NCI-H82 treated with DMSO at 0.1 percent for 48 hours (cell line): ENCODE data around the gene LPCAT1.
"Not testable (repeated sequence)": the region's sequence is repeated elsewhere in the genome, so short reads cannot be mapped to it uniquely, and the experiment has no call there.

Source experiments
- DNase-seq: peaks from one replicate; lab custom pipeline; 2025; ENCODE audit not compliant: unreplicated experiment; lab: John Stamatoyannopoulos, UW

The LPCAT1 gene

DNA sequence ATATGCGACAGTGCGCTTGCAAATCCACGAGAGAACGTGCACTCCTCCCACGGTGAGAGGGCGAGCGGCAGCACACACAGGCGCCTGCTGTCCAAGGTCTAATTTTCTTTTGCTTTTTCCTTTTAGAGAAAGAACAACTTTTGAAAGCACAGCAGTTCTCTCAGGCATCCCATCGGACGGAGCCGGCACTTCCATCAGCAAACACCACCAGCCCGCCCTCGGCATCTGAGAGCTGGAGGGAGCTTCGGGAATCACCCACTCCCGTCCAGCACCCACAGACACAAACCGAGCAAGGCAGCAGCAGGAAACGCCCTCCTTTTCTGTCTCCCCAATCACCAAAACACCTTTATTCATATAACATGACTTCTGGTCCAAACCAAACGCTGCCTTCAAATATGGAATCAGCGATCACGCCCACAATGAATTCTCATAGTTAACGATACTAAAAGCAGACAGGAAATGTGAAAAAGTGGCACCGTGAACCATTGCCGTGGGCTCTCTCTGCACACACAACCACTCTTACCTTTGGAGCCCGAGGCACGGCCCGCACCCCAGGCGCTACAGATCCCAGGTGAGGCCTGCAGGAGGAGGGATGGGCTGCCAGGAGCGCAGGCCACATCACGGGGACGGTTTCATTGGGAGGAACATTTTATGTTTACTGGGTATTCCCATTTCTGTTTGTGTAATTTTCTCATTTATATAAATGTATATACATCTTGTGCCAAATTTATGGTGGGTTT is 14.2 kb downstream of the LPCAT1 start:
- no peak for DNase-seq

DNA sequence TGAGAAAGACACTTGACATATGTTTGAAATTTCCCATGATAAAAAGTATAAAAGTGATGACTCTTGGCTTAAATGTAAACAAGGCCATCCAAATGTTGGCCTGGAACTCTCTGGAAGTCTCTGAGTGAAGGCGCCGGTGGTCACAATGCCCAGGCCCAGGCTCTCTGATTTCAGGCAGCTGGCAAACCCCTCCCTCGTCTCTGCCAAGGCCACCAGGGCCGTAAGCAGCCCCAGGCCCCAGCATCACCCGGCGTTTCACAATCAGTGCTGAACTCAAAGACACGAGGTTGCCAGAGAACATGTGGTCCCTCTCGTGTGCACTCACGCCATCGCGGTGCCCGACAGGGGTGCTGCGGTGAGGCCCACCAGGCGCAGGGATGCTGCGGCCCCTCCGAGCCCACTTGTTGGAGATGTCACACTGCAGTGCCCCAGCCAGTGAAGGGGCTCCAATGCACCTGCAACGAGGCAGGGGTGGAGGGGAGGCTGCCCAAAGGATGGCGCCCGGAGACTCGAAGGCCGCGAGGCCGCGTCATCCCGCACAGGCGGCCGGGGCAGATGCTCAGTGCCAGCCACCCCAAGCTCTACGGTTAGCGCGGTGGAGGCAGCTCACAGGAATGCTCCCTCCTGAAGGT is 15.0 kb downstream of the LPCAT1 start:
- DNase-seq = no peak

DNA sequence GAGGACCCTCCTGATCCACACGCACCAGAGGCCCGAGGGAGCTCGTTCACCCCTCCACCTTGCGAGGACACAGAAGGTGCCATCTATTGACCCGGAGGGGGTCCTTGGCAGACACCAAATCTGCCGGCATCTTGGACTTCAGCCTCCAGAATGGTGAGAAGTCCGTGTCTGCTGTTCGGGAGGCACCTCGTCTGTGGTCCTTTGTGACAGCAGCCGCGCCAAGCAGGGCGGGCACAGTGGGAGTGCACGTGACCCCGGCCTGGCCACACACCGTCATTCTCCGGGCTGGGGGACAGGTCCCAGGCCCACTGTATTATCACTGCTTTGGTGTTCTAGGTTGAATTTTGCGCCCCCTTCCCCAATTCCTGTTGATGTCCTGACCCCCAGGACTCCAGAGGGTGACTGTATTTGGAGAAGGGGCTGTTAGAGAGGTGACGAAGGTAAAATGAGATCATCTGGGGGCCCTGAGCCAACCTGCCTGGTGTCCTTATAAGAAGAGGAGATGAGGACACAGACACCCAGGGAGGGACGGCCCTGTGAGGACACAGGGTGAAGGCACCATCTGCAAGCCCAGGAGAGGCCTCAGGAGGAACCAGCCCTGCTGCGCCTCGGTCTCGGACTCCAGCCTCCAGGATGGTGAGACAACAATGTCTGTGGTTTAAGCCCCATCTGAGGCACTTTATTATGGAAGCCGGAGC is 15.7 kb downstream of the LPCAT1 start:
- no peak for DNase-seq

- DNase-seq = no peak
These were observed 16.3 kb downstream of the LPCAT1 start for GRCh38 chr5:1507457-1507856.

DNA sequence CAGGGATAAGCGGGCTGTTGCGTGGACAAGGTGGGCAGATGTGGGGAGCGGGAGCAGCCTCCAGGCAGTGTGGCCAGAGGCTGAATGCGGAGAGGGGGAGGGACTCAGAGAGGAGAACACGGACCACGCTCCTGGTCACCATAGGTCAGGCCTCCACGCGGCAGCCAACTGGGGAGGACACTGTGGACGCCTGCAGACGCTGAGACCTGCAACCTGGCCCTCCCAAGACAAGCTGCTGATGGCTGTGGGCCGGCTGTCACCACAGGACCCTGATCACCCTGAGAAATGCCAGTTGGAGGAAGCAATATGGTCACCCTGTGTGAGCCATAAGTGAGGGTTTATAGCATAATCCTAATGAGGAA is 16.8 kb downstream of the LPCAT1 start:
- no peak for DNase-seq

GRCh38 chr5:1506242-1507013 is 17.3 kb downstream of the LPCAT1 start:
- DNase-seq = no peak

DNA sequence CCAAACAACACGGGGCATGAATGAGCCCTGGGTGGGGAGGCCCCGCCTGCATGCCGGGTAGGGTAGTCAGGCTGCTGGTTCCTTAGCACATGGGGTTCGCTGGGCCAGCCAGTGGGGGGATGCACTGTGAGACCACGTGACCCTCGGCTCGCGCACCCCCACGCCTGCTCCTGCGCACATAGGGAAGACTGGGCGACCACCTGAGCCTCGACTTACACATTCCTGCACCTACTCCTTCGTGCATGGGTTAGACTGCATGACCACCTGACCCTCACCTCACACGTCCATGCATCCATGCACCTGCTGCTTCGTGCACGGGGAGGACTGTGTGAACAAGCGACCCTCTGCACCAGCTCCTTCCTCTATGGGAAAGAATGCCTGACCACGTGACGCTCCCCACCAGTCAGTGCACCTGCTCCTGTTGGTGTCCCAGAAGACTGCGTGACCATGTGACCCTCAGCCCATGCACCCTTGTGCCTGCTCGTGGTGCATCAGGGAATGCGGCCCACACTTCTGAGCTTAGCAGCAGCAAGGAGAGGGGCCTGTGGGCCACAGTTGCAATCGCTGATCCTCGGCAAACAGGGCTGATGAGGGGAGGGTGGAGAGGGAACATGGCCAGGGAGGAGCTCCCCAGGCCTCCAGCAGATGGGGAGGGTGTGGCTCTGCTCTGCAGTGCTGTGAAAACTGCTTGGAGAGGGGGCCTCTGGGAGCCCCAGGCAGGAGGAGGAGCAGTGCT is 18.1 kb downstream of the LPCAT1 start:
- no peak for DNase-seq

DNA sequence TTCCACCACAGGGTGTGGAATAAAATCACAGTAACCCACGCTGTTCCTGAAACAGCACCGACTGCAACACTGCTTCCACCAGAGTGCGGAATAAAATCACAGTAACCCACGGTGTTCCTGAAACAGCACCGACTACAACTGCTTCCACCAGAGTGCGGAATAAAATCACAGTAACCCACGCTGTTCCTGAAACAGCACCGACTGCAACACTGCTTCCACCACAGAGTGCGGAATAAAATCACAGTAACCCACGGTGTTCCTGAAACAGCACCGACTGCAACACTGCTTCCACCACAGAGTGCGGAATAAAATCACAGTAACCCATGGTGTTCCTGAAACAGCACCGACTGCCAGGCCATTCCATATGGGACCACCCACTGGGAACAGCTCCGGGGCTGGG is 18.7 kb downstream of the LPCAT1 start:
- DNase-seq = not testable (repeated sequence)

DNA sequence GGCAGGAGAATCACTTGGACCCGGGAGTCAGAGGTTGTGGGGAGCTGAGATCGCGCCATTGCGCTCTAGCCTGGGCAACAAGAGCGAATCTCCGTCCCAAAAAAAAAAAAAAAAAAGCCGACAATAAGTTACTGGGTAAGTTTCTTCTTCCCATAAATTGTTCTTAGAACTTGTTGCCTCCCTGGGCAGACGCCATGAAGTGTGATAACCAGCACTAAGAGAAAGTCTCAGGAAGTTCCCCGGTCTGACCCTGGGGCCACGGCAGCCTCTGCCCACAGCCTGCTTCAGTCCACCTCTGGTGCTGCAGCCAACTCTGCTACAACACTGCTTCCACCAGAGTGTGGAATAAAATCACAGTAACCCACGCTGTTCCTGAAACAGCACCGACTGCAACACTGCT is 19.1 kb downstream of the LPCAT1 start:
- no peak for DNase-seq

GRCh38 chr5:1504069-1504595 is 19.6 kb downstream of the LPCAT1 start:
- no peak for DNase-seq

- DNase-seq = no peak
These were observed 20.3 kb downstream of the LPCAT1 start for GRCh38 chr5:1503241-1504068.

GRCh38 chr5:1502737-1503120 is 21.0 kb downstream of the LPCAT1 start:
- no peak for DNase-seq

- DNase-seq = no peak
These were observed 21.6 kb downstream of the LPCAT1 start for GRCh38 chr5:1502046-1502736.

DNA sequence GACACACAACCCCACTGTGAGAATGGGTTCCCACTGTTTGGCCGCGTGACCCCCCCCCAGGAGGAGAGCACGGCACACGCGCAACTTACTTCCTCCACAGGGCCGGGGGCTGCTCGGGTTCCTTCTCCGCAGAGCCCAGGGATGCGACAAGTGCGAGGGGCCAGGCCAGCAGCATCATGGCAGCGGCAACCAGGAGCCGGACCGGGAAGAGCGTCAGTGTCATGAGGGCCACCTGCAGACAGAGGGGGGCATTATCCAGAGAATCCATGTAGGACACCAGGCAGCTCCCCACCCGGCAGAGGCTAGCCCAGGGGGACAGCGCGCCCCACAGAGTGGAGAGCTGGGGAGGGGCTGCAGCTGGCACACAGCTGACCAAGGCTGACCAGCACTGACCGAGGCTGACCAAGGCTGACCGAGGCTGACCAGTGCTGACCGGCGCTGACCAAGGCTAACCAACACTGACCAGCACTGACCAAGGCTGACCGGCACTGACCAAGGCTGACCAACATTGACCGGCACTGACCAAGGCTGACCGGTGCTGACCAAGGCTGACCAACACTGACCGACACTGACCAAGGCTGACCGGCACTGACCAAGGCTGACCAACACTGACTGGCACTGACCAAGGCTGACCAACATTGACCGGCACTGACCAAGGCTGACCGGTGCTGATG is 22.3 kb downstream of the LPCAT1 start:
- DNase-seq = no peak

DNA sequence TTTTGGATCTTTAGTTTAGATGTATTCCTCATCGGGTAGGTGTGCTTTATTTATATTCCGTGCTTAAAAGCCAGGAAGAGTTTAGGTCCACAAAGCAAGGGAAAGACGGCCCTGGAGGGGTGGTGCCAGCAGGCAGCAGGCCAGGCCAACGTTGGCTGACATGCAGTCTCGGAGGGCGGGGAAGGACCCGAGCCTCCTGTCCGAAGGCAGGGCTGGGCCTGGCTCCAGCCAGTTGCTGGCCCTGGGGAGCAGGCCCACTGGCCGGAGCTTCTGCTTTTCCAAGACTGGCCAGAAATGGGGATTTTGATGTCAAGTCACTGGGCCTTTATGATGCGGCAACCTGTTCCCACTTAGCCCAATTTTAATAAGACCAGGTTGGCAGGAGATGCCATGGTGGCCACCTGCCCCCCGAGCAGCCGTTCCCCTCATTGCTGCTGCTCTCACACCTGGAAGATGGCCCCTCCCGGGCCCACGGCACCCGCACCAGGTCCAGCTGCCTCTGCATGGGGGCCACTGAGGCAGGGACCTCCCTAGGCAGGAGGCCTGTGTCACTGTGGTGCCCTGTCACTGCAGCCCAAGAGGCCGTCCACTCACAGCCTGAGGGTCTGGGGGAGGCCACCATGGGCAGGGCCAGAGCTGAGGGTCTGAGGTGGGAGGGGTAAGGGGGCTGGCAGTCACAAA is 23.2 kb downstream of the LPCAT1 start:
- DNase-seq = no peak

GRCh38 chr5:1499851-1500250 is 23.9 kb downstream of the LPCAT1 start:
- DNase-seq = no peak

DNA sequence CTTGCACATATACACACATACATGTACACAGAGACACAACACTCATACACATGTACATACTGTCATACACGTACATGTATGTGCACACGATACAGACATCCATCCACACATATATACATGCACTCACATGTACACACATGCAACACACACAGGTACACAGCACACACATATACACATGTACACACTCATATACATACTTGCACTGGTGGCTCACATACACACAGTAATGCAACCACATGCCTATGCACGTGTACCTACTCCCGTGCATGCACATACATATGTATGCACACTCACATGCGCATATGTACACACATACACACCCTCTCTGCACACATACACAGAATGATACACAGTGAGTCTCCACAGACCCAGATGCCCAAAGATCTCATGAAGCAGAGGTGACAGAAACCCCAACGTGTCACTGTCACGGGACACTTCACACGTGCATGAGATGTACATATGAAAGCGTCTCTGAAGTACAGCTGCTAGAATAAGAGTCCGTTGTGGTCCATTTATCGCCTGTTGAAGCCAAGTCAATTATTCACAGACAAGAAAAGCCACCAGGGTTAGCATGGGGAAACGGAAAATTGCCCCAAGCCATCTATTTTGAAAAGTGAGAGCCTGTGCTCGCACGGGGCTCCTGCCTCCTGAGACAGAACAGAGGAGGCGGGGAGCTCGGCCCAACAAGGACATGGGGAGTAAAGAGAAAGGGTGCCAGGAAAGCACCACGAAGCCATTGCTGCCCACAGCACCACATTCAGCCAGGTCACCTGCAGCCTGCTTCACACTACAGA is 24.9 kb downstream of the LPCAT1 start:
- no peak for DNase-seq
